Measurements from ENCODE around the gene MIAT.

Gene MIAT

GRCh38 chr22:26670459-26670858 lies 13.1 kb downstream of the MIAT start:
- DNase-seq = no peak

- no peak for DNase-seq
These were observed 14.1 kb downstream of the MIAT start for GRCh38 chr22:26671317-26672059.

- DNase-seq = no peak
These were observed 14.7 kb downstream of the MIAT start for GRCh38 chr22:26672060-26672471.

- peak; percentile 80 for DNase-seq
These were observed 15.4 kb downstream of the MIAT start for GRCh38 chr22:26672590-26673468.

GRCh38 chr22:26673486-26673885 lies 16.1 kb downstream of the MIAT start:
- no peak for DNase-seq

GRCh38 chr22:26674211-26675190 lies 17.1 kb downstream of the MIAT start:
- DNase-seq = no peak

GRCh38 chr22:26675687-26676268 lies 18.4 kb downstream of the MIAT start:
- no peak for DNase-seq

GRCh38 chr22:26677217-26677616 lies 19.8 kb downstream of the MIAT start:
- no peak for DNase-seq

GRCh38 chr22:26679003-26679629 lies 21.7 kb downstream of the MIAT start:
- DNase-seq = peak; percentile 23

- no peak for DNase-seq
These were observed 23.1 kb downstream of the MIAT start for GRCh38 chr22:26680485-26680884.

GRCh38 chr22:26681395-26681821 lies 24.0 kb downstream of the MIAT start:
- peak; percentile 76 for DNase-seq

GRCh38 chr22:26684168-26684567 lies 26.8 kb downstream of the MIAT start:
- no peak for DNase-seq

- DNase-seq = no peak
These were observed 28.2 kb downstream of the MIAT start for GRCh38 chr22:26685601-26686000.

GRCh38 chr22:26687439-26687838 lies 30.1 kb downstream of the MIAT start:
- no peak for DNase-seq

- no peak for DNase-seq
These were observed 32.3 kb downstream of the MIAT start for GRCh38 chr22:26689513-26690301.

GRCh38 chr22:26690654-26691376 lies 33.4 kb downstream of the MIAT start:
- DNase-seq = no peak

- DNase-seq = no peak
These were observed 34.0 kb downstream of the MIAT start for GRCh38 chr22:26691377-26691716.

GRCh38 chr22:26692215-26692614 lies 34.8 kb downstream of the MIAT start:
- no peak for DNase-seq

GRCh38 chr22:26697151-26697550 lies 39.8 kb downstream of the MIAT start:
- DNase-seq = no peak

GRCh38 chr22:26700462-26700861 lies 43.1 kb downstream of the MIAT start:
- DNase-seq = no peak

GRCh38 chr22:26700886-26701285 lies 43.5 kb downstream of the MIAT start:
- DNase-seq = no peak

Data from NCI-H226 (cell line).